ENCODE measurements around the gene INHA.

- TF ChIP-seq, protein P1, sequence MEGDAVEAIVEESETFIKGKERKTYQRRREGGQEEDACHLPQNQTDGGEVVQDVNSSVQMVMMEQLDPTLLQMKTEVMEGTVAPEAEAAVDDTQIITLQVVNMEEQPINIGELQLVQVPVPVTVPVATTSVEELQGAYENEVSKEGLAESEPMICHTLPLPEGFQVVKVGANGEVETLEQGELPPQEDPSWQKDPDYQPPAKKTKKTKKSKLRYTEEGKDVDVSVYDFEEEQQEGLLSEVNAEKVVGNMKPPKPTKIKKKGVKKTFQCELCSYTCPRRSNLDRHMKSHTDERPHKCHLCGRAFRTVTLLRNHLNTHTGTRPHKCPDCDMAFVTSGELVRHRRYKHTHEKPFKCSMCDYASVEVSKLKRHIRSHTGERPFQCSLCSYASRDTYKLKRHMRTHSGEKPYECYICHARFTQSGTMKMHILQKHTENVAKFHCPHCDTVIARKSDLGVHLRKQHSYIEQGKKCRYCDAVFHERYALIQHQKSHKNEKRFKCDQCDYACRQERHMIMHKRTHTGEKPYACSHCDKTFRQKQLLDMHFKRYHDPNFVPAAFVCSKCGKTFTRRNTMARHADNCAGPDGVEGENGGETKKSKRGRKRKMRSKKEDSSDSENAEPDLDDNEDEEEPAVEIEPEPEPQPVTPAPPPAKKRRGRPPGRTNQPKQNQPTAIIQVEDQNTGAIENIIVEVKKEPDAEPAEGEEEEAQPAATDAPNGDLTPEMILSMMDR (IDR thresholded peaks at IDR 0.05): no peak
- TF ChIP-seq EZH2 (IDR thresholded peaks at IDR 0.05; ENCODE audit: borderline replicate concordance, insufficient read depth, low read depth, low read length, poor library complexity, severe bottlenecking): no peak
Observed at GRCh38 chr2:219553463-219553963, 18.6 kb upstream of the INHA start.

All from B cell (primary cell).